Liver (tissue), 3 donors: ENCODE results near the gene POMC.

Source experiments
- CTCF ChIP-seq: fragments of 150-350 bp; IDR thresholded peaks from 2 replicates; pipeline ENCODE4 v1.5.1; 2017; ENCODE audit warnings: improper control_type of control experiment, low read depth, low read length; ENCODE audit not compliant: missing input control
- EGR1 ChIP-seq, 2 donors: IDR thresholded peaks; 2 replicates each; pipeline ENCODE4 v1.6.1; 2016 to 2018; ENCODE audit warnings: antibody characterized with exemption in 2 of 2, low read depth in 2 of 2
- FOXA2 ChIP-seq: IDR thresholded peaks from 2 replicates; pipeline ENCODE4 v1.6.1; 2016; ENCODE audit warnings: antibody characterized with exemption
- GABPA ChIP-seq, 2 donors: IDR thresholded peaks in 1 of 2; conservative IDR thresholded peaks in 1 of 2; 2 replicates each; pipeline ENCODE4 v1.6.1; 2016; ENCODE audit warnings: antibody characterized with exemption in 2 of 2, mild to moderate bottlenecking in 1 of 2, moderate library complexity in 1 of 2
- HNF4A ChIP-seq, 2 donors: conservative IDR thresholded peaks; 2 replicates each; pipeline ENCODE4 v1.6.1; 2016; ENCODE audit warnings: antibody characterized with exemption in 2 of 2, mild to moderate bottlenecking in 2 of 2
- JUND ChIP-seq, 2 donors: IDR thresholded peaks; 2 replicates each; pipeline ENCODE4 v1.6.1; 2016; ENCODE audit warnings: antibody characterized with exemption in 2 of 2
- MAX ChIP-seq: IDR thresholded peaks from 2 replicates; pipeline ENCODE4 v1.6.1; 2016; ENCODE audit warnings: antibody characterized with exemption
- RAD21 ChIP-seq, 2 donors: IDR thresholded peaks; 2 replicates each; pipeline ENCODE4 v1.6.1; 2016; ENCODE audit warnings: antibody characterized with exemption in 2 of 2, mild to moderate bottlenecking in 2 of 2
- REST ChIP-seq: IDR thresholded peaks from 2 replicates; pipeline ENCODE4 v1.6.1; 2016; ENCODE audit warnings: antibody characterized with exemption, mild to moderate bottlenecking
- RXRA ChIP-seq, 2 donors: IDR thresholded peaks; 2 replicates each; pipeline ENCODE4 v1.6.1; 2017 to 2018; ENCODE audit warnings: antibody characterized with exemption in 2 of 2, mild to moderate bottlenecking in 1 of 2
- SP1 ChIP-seq: IDR thresholded peaks from 2 replicates; pipeline ENCODE4 v1.6.1; 2018; ENCODE audit warnings: antibody characterized with exemption, mild to moderate bottlenecking
- TAF1 ChIP-seq: conservative IDR thresholded peaks from 2 replicates; pipeline ENCODE4 v1.6.1; 2016; ENCODE audit warnings: antibody characterized with exemption, mild to moderate bottlenecking
- YY1 ChIP-seq: IDR thresholded peaks from 2 replicates; pipeline ENCODE4 v1.6.1; 2016; ENCODE audit warnings: antibody characterized with exemption, mild to moderate bottlenecking
- ZBTB33 ChIP-seq: IDR thresholded peaks from 2 replicates; pipeline ENCODE4 v1.6.1; 2016; ENCODE audit warnings: antibody characterized with exemption
- donor health status: healthy.
- donor health status: healthy.

GRCh38 chr2:25176541-25177181 lies 8.3 kb upstream of the POMC start:
- no peak for TF ChIP-seq CTCF
- no peak for TF ChIP-seq SP1
- no peak for TF ChIP-seq RAD21 (IDR thresholded peaks at IDR 0.05)
- no peak for TF ChIP-seq YY1
- no peak for TF ChIP-seq FOXA2
- no peak for TF ChIP-seq JUND (IDR thresholded peaks at IDR 0.05)
- no peak for TF ChIP-seq TAF1
- no peak for TF ChIP-seq EGR1 (IDR thresholded peaks at IDR 0.05; ENCODE audit: low read depth in 2 of 2)
- TF ChIP-seq ZBTB33 = no peak
- TF ChIP-seq MAX = no peak
- no peak for TF ChIP-seq REST
- TF ChIP-seq HNF4A (conservative IDR thresholded peaks at IDR 0.05) = no peak
- no peak for TF ChIP-seq RXRA (IDR thresholded peaks at IDR 0.05)
- TF ChIP-seq GABPA (IDR thresholded peaks at IDR 0.05 in 1 of 2, conservative IDR thresholded peaks at IDR 0.05 in 1 of 2) = no peak
